K562 treated with DMSO at 1 percent for 4 hours (cell line): Measurements from ENCODE around the gene PLAAT4. TPM values are rescaled to one million over a fixed set of nuclear protein-coding genes. Genes with fewer than 3 reads are reported as not detected.

ENCODE experiments used
- total RNA-seq: library from RNA; unstranded; fragments of 300-600 nt; gene quantifications from 2 replicates; pipeline ENCODE4 v1.2.3, GENCODE V29; 2022; ENCODE audit not compliant: insufficient read depth

PLAAT4 gene
- 9.2 and 21.8 TPM in 2 replicates for total RNA-seq

GRCh38 chr11:63536669-63537292, at the start of gene PLAAT4:
TSS of gene PLAAT4 (plus strand) at chr11:63536808. CDS start at chr11:63536869, 61 bp downstream.

GRCh38 chr11:63490551-63491239, 45.9 kb upstream of the PLAAT4 start, which contains the start of gene PLAAT5:
TSS of gene PLAAT5 (minus strand) at chr11:63491167. CDS start at chr11:63491034, 133 bp downstream.

GRCh38 chr11:63505857-63506528, 30.6 kb upstream of the PLAAT4 start, which contains the start of gene LGALS12:
TSS of gene LGALS12 (plus strand) at chr11:63506084. CDS start at chr11:63506459, 375 bp downstream.

GRCh38 chr11:63563201-63564055, 26.8 kb downstream of the PLAAT4 start, which contains the start of gene PLAAT2:
TSS of gene PLAAT2 (minus strand) at chr11:63563379. CDS start at chr11:63563324, 55 bp downstream.

Other genes with a start within 250 kb of the PLAAT4 start
- gene SLC22A9, start 167.0 kb upstream of the PLAAT4 start, total RNA-seq = not detected in 2 replicates
- not detected in 2 replicates for gene PLAAT5, start 45.6 kb upstream of the PLAAT4 start, total RNA-seq
- 4.0 and 4.6 TPM in 2 replicates for gene LGALS12, start 30.7 kb upstream of the PLAAT4 start, total RNA-seq
- gene PLAAT2, start 26.6 kb downstream of the PLAAT4 start, total RNA-seq = not detected in 2 replicates
- gene PLAAT3, start 77.6 kb downstream of the PLAAT4 start, total RNA-seq = 2.0 and 3.0 TPM in 2 replicates
- gene ATL3, start 134.6 kb downstream of the PLAAT4 start, total RNA-seq = 4.8 and 6.9 TPM in 2 replicates
- gene RTN3, start 144.7 kb downstream of the PLAAT4 start, total RNA-seq = 264 and 273 TPM in 2 replicates
- 7.8 and 9.4 TPM in 2 replicates for gene ZFTA, start 232.0 kb downstream of the PLAAT4 start, total RNA-seq